ENCODE data around the gene NCBP2.
A peak's percentile ranks its signal among the peaks of the same experiment; 100 is the strongest.
"Not testable (repeated sequence)": the region's sequence is repeated elsewhere in the genome, so short reads cannot be mapped to it uniquely, and the experiment has no call there.

The NCBP2 gene

GRCh38 chr3:196968233-196969133, 26.2 kb upstream of the NCBP2 start, which contains the start of gene PIGZ:
TSS of gene PIGZ (minus strand) at chr3:196968833. CDS start at chr3:196952031, 16,802 bp downstream.
- peak; percentile 78 for DNase-seq (ENCODE audit: low spot score)

DNA sequence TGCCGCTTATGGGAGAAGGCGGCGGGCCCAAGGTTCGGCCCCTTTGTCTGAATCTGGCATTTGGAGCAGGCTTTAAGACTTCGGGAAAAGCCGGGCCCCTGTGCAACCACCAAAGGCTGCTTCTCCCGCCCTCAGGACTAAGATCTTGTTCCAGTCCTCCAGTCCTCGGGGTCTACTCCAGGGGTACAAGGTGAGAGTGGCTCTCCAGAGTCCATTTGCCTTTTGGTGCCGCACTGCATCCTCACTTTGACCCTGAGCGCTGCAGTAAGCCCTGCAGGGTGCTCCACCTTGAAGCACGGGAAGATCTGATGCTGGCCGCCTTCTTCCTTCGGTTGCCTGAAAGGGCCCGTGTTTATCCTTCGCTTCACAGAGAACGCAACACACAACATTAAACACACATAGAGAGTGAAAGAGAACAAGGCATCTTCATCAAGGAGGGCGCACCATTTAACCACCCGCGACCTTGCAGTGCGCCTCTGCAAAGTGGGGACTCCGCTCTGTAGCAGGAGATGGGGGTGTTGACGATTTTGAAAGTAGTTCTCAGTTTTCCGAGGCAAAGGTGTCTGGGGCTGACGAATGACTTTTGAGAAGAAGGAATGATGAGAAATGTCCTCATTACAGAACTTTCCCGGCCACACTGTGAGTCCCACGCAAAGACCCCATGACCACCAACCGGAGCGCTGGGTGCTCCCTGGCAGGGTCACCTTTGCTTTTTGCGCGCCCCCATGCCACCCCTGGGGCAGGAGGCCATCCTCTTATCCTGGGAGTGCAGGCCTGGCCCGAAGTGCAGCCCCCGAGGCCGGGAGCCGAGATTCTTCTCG, 25.3 kb upstream of the NCBP2 start:
- no peak for DNase-seq (ENCODE audit: low spot score)

- DNase-seq (ENCODE audit: low spot score), result no peak
Measured at GRCh38 chr3:196966526-196967401, 24.4 kb upstream of the NCBP2 start.

- DNase-seq (ENCODE audit: low spot score), result no peak
Measured at GRCh38 chr3:196965804-196966173, 23.5 kb upstream of the NCBP2 start.

DNA sequence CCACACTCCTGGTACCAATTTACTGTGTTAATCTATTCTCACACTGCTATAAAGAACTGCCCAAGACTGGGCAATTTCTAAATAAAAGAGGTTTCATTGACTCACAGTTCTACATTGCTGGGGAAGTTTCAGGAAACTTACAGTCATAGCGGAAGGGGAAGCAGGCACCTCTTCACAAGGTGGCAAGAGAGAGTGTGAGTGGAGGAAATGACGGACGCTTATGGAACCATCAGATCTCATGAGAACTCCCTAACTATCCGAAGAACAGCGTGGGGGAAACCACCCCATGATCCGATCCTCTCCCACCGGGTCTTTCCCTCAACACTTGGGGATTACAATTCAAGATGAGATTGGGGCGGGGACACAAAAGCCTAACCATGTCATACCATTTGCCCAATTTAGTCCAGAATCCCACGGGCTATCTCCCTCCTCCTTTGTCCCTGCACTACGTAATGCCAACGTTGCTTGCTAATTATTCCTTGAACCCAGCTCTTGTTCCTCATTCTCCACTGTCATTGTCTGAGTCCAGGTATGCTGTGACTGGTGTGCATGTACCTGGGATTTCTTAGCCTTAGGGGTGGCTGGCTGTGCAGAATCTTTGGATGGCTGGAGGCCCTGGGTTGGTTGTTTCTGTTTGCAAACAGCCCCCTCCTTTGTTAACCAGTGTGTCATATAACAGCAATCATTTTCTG, 22.9 kb upstream of the NCBP2 start:
- DNase-seq (ENCODE audit: low spot score), result no peak

DNA sequence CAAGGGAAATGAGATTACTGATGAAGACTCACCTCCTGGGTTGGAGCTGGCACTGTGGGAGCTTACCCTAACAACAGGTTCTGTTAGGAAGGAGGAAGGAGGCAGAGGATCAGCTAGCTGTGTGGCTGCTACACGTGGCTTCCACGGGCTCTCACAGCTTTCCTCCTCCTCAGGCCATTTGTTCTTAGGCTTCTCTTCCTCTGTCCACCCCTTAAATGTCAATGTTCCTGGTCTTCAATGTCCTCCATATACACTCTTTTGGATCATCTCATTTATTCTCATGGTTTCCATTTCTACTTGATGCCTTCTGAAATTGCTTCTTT, 21.3 kb upstream of the NCBP2 start:
- DNase-seq (ENCODE audit: low spot score), result no peak

DNA sequence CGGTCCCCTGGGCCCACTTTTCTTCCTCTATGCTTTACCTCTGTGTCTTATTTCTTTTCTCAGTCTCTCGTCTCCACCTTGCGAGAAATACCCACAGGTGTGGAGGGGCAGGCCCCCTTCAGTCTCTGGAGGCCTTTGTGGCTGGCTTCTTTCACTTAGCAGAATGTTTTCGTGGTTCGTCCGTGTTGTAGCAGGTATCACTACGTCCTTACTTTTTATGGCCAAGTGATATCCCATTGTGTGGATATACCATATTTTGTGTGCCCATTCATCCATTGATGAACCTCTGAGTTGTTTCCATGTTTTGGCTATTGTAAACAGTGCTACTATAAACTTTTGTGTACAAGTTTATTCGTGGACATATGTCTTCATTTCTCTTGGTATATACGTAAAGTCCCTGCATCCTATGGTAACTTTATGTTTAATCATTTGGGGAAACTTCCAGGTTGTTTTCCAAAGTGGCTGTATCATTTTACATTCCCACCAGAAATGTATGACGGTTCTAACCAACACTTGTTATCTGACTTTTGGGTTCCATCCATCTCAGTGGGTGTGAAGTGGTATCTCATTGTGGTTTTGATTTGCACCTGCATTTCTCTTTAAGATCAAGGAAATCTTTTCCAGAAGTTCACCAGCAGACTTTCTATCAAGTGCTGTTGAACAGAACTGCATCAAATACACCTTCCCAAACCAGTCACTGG, 20.8 kb upstream of the NCBP2 start:
- DNase-seq (ENCODE audit: low spot score), result no peak

DNA sequence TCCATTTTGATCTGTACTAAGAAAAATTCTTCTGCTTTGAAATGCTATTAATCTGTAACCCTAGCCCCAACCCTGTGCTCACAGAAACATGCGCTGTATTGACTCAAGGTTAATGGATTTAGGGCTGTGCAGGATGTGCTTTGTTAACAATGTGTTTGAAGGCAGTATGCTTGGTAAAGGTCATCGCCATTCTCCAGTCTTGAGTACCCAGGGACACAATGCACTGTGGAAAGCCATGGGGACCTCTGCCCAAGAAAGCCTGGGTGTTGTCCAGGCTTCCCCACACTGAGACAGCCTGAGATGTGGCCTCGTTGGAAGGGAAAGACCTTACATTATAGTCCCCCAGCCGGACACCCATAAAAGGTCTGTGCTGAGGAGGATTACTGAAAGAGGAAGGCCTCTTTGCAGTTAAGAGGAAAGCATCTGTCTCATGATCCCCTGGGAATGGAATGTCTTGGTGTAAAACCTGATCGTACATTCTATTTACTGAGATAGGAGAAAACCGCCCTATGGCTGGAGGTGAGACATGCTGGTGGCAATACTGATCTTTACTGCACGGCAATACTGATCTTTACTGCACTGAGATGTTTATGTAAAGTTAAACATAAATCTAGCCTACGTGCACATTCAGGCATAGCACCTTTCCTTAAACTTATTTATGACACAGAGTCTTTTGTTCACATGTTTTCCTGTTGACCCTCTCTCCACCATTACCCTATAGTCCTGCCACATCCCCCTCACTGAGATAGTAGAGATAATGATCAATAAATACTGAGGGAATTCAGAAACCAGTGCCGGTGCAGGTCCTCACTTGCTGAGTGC, 20.0 kb upstream of the NCBP2 start:
- DNase-seq (ENCODE audit: low spot score), result no peak

DNA sequence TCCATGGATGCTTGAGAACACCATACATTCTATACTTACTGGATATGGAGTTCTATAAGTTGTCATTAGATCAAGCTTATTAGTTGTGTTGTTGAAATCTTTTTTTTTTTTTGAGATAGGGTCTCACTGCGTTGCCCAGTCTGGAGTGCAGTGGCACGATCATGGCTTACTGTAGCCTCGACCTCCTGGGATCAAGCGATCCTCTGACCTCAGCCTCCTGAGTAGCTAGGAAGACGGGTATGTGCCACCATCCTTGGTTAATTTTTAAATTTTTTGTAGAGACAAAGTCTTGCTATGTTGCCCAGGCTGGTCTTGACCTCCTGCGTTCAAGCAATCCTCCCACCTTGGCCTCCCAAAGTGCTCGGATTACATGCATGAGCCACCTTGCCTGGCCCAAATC, 12.5 kb upstream of the NCBP2 start:
- no peak for DNase-seq (ENCODE audit: low spot score)

DNA sequence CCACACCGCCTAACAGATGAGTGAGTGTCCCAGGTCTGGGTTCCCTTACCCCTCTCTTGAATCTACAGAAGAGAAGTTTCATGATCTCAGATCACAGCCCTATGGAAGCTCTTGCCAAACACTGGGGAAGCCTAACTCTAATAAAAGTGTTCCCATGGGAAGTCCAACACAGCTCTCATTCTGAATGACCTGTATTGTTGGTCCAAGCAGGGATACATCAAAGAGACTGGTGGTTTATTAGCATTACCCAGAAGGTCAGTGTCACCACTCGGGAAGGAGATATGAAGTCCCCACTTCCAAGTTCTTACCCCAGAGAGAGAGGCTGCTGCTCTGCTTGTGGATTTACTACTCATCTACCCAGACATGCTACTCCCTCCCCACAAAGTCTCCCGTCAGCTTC, 9.0 kb upstream of the NCBP2 start:
- no peak for DNase-seq (ENCODE audit: low spot score)

DNA sequence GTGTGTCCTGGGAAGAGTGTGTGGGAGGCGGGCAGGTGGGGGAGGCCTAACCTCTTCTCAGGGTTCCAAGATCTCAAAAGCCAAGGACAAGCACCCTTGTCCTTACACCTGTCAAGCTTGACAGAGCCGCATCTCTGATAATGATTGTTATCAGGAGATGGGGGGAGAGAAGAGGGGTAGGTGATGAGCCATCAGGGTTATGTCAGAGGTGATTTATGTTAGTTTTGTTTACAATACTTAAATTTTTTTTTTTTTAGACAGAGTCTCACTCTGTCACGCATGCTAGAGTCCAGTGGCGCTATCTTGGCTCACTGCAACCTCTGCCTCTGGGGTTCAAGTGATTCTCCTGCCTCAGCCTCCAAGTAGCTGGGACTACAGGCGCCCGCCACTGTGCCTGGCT, 7.4 kb upstream of the NCBP2 start:
- no peak for DNase-seq (ENCODE audit: low spot score)

DNA sequence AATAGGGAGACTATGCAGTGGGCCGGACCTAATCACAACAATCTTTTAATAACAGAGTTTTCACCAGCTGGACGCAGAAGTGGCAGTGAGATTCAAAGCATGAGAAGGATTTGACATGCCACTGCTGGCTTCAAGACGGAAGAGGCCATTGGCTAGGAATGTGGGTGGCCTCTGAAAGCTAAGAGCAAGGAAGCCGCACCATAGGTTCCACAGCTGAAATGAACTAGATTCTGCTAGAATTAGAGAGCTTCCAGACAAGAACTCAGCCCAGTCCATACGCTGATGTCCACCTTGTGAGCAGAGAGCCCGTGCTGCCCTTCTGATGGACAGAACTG, 6.9 kb upstream of the NCBP2 start:
- DNase-seq (ENCODE audit: low spot score), result no peak

- DNase-seq (ENCODE audit: low spot score), result no peak
Measured at GRCh38 chr3:196948442-196949284, 6.3 kb upstream of the NCBP2 start.

- DNase-seq (ENCODE audit: low spot score), result no peak
Measured at GRCh38 chr3:196947860-196948441, 5.6 kb upstream of the NCBP2 start.

DNA sequence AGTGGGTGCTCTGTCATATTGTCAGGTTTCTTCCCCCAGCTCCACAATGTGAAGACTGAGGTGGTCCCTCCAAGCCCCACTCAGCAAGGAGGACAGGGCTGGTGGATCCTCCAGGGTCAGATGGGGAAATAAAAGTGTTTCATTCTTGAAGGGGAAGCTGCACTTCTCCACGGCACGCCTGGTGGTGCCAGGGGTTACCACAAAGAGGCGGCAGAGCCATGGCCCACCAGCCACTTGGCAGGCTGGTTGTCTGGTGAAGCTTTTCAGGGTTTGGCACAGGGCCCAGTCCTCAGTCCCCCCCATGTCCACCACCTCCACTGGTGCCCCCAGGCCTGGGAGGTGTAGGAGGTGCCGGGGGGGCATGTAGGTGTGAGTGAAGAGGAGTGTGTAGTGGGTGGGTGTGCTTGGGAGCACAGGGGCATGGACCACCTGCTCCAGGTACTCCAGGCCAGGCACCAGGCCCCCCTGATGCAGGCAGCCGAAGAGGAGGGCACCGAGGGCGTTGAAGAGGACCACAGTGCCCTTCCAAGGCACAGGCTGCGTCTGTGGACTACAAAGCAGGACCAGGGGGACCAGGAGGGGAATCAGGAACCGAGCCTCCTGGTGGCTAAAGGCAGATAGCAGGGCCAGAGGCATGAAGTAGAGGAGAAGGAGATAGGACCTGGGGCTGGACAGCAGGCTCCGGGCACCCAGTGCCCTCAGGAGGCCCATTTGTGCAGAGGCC, 5.0 kb upstream of the NCBP2 start:
- DNase-seq (ENCODE audit: low spot score), result no peak

GRCh38 chr3:196944037-196944790, 1.9 kb upstream of the NCBP2 start:
- DNase-seq (ENCODE audit: low spot score), result not testable (repeated sequence)

DNA sequence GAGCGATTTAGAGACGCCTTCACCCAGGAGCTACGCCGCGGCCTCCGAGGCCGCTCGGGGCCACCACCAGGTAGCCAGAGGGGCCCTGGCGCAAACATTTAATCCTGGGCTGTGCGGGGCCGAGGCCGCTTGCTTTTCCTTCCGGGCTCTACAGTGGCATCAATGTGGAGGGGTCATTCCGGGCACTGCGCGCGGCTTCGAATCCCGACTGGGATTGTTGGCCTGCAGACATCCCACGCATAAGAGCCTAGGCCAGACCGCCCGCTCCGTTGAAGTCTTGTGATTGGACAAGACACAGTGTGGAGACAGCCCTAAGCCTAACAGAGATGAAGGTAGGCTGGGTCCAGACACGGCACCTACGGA, 568 bp upstream of the NCBP2 start:
- peak; percentile 38 for DNase-seq (ENCODE audit: low spot score)
